GM18511 (cell line): Measurements from ENCODE around the gene MYLK.
"Not testable (repeated sequence)": the region's sequence is repeated elsewhere in the genome, so short reads cannot be mapped to it uniquely, and the experiment has no call there.

Experiments used
- ATAC-seq: cut with Tn5 transposase; IDR thresholded peaks from one replicate; pipeline ENCODE4 v1.9.1; 2021; ENCODE audit warnings: mild to moderate bottlenecking, moderate library complexity; ENCODE audit not compliant: unreplicated experiment

Gene MYLK

GRCh38 chr3:123632161-123632655, 251.9 kb downstream of the MYLK start:
- ATAC-seq, result no peak

DNA sequence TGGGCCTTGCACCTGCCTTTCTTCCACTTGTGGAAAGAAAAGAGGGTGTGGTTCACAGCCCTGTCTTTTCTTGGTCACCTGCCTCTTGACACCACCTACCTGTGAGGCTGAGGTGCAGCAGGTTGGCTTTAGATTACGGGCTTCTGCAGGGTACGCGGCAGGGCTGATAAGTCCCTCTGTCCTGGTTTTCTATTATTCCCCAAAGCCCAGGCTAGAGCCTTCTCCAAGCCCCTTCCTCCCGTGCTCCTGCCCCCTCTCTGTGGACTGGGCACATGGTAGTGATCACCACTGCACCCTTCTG, 254.4 kb downstream of the MYLK start:
- no peak for ATAC-seq

DNA sequence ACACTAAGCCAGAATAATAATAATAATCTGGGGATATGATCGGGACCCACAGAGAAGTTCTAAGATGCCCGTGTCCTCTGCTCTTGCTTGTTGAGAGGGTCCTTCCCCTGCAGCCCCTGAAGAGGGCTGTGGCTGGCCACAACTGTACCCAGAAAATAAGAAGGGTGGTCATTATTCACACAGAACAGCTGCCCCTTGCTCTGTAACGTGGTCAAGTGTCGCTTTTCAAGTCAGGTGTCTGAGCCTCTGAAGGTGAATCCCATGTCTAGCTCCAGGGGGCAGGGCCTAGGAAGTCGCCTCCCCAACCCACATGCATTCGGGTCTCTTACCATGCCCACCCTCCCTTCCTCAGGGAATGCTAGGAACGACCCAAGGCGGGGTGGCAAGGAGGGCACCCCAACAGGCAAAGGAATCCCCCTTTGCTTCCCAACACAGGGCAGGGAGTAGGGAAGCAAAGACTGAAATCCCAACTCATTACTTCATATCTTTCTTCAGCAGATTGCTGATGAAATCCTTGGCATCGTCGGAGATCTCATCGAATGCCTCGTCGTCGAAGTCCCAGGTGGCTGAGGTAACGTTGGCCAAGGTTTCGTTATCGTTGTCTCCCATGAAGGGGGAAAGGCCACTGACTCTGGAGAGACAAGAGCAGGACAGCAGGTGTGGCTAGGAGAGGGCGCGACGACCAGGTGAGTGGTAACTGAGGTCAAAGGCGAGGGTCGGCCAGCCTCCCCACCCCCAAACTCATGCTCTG, 255.0 kb downstream of the MYLK start:
- no peak for ATAC-seq

- ATAC-seq, result no peak
These were observed 256.2 kb downstream of the MYLK start for GRCh38 chr3:123627673-123628670.

DNA sequence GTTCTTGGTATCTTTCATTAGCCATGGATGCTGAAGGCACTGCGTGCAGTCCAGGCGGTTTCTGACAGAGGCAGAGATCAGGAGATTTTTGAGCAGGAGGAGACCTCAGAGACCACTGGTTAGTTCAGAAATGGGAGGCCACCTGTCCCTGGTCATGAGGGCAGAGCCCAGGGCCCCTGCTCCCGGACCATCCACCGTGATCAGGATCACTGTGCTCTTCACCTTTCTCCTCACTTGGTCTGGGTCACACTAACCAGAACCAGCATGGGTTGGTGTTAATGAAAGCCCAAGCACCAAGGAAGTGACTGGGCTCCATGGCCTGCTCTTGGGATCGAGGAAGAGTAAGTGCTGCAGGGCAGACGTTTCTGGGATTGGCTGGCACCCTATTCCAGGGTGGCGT, 257.3 kb downstream of the MYLK start:
- ATAC-seq, result no peak

- no peak for ATAC-seq
These were observed 259.8 kb downstream of the MYLK start for GRCh38 chr3:123624302-123624701.

DNA sequence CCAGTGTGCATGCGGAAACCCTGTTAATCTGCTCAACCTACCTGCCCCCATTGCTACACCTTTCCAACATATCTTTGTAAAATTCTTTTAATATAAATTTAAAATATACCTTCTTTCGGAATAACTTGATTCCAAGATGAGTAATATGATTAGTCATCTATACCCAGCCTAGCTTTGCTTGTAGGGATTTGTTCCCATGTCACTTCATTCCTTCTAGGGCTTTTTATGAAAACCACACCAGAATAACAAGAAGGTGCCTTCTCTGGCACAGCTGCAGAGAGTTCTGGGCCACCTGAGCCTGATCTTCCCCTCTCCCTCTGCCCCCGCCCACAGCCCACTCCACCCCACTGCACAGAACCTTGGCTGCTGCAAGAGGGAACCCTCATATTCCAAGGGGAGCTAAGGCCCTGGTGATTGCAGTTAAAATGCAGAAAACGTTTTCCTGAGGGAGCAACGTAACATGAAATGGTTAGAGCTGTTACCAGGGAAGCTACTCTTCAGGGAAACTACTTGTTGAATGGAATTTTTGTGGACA, 260.7 kb downstream of the MYLK start:
- no peak for ATAC-seq

DNA sequence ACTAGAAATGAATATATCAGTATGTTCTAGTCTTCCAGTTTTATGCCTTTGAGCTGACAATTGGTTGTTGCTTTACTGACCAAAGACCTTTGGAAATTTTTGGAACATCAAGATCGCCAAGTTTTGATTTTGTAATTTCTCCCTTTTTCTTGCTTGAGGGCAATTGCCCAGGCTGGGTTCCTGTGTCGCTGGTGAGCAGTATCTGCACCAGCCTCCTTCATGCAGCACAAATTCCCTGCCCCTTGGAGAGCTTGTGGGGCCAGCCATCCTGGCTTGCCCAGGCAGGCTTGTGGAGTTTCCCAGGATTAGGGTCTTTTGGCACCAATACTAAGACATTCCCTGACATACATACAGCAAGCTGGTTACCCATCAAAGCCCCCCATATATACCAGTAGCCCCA, 261.4 kb downstream of the MYLK start:
- ATAC-seq, result no peak

DNA sequence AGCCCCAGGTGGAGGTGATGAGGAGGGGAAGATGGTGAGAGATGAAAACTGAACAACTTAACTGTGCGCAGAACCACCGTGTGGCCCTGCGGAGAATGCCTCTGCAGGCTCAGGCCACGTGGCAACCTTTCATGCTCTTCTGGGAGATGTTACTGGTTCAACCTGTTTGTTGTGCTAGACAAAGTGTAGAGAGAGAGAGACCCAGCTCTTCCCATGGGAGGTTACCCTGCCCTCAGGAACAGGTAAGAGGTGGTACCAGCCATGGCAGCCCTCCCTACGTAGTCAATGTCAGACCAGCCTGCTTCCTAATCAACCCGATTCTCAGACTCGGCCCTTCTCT, 262.3 kb downstream of the MYLK start:
- no peak for ATAC-seq

DNA sequence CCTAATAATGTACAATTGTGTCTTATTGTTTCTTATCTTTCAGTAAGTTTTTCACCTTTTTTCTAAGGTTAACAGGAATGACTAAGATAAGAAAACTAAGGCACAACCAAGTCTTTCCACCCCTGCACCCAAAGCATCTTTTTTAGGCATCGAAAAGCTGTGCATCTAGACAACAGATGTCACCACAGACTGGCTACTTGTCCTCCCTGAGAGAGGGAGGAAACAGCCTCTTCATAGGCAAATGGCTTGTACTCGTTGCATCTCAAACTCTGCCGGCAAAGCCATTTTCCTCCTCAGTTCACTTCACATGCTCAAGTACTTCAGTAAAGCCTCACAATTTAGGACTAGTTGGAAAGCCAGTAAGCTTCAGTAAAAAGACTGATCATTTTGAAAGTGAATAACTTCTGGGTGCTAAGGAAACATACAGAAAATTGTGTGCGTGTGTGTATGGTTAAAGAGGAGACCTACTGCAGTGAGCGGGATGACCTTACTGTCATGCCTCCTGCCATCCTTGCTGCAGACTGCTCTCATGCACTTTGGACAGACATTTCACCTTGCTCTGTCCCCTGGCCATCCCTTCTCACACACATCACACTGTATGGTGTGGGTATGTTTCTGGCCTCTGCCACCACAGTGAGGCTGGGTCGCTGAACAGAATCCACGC, 262.8 kb downstream of the MYLK start:
- ATAC-seq, result no peak

GRCh38 chr3:123620343-123620742, 263.8 kb downstream of the MYLK start:
- no peak for ATAC-seq

DNA sequence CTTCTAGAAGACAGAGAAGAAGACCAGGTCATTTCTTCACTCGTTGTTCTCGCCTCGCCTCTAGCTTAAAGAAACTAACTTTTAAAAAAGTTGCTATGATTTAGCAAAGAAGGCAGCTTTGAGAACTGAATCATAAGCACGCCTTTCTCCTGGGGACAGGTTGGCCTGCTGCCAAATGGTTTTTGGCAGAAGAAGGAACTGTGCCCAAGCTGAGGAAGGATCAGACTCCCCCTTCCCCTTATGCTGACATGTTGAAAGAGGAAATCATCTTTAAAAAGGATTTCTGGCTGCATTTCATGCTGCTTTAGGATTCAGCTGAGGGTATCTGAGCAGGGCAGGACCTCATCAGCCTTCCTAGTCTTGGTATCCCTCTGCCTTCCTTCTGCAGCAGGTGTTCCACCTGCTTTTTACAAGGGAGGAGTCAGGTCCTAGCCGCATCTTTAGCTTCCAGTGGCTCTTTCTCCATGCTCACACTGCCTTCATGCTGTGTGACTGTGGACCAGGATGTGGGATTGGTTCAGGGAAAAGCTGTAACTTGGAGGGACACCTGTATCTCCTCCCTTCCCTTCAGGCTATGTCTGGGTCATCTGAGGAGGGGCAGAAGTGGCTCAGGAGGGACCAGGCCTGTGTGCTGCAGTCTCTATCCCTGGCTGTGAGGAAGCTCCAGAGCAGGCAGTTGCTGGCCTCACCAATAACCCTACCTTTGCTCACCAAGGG, 265.2 kb downstream of the MYLK start:
- ATAC-seq, result no peak

DNA sequence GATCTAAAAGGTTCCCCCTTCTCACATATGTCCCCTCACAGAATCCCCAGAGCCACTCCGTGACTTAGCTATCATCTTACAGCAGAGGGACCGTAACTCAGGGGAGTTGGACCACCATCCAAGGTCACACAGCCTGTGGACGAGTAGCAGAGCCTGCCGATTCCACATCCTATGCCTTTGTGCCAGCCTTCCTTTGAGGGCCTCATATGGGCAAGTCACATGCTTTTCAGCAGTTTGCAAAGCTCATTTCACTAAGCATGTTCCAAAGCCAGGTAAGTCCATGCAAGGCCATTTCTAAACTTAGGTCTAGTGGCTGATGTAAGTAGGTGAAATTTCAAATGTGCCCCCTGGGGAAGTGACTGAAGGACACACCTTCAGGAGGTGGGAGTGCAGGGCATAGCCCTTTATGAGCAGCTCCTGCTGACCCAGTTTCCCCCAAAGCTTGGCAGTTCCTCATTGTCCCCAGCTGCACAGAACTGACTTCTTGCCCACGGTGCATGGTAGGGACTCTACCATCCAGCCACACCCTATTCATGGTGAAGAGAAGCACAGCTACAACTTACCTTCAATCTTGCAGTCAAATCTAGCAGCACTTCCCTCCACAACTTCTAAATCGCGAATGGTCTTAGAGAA, 265.9 kb downstream of the MYLK start:
- ATAC-seq, result no peak

- ATAC-seq, result no peak
These were observed 267.5 kb downstream of the MYLK start for GRCh38 chr3:123616593-123616992.

DNA sequence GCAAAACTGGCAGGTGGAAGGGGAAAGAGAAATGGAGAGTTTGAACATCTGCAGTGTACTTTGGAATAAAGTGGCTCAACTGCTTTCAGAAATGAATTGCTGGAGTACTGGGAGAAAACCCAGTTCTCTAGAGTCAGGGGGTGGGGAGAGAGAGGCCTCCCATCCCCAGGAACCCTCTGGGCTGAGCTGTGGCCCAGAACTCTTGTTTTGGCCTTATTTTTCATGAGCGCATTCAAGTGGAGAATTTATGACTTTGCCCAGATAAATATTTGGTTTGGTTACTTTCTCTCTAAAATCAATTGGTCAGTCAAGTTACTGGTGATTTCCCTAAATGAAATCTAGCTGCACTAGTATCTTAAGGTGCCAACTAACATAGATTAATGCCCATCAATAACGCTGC, 270.6 kb downstream of the MYLK start:
- no peak for ATAC-seq

- not testable (repeated sequence) for ATAC-seq
These were observed 272.5 kb downstream of the MYLK start for GRCh38 chr3:123611674-123612073.

GRCh38 chr3:123611082-123611481, 273.1 kb downstream of the MYLK start:
- no peak for ATAC-seq

GRCh38 chr3:123610331-123610730, 273.8 kb downstream of the MYLK start:
- peak; percentile 90 for ATAC-seq

GRCh38 chr3:123609063-123609462, 275.1 kb downstream of the MYLK start:
- ATAC-seq, result no peak

DNA sequence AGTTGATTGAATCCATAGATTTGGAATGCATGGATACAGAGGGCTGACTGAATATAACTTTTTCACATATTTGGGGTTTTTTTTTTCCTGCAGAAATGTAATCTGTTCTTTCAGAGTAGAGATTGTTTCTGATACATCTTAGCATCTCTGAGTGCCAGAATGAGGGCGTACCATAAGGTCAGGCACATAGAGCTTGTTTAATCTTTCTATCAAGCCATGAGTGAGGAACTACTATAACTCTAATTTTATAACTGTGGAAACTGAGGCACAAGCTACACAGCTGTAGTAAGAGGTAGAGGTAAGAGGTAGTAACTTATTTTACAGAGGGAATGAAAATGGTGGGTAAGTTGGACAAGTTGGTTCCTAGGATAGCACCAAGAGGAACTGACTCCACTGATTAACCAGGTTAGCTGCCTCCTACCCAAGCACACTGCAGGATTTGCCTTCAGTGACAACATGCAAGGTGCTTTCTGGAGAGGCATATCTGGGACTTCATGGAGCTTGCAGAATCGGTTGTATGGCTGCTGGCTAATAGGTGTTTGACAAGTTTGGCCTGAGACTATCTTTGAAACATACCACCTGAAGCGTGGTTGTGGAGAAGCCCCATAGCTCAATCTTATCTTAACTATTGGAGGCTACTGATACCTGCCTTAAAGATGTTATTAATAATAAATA, 275.7 kb downstream of the MYLK start:
- ATAC-seq, result no peak
